ENCODE results near the gene VAMP1.

VAMP1 gene

GRCh38 chr12:6466184-6466573 lies 4.3 kb downstream of the VAMP1 start:
- TF ChIP-seq, protein P1, sequence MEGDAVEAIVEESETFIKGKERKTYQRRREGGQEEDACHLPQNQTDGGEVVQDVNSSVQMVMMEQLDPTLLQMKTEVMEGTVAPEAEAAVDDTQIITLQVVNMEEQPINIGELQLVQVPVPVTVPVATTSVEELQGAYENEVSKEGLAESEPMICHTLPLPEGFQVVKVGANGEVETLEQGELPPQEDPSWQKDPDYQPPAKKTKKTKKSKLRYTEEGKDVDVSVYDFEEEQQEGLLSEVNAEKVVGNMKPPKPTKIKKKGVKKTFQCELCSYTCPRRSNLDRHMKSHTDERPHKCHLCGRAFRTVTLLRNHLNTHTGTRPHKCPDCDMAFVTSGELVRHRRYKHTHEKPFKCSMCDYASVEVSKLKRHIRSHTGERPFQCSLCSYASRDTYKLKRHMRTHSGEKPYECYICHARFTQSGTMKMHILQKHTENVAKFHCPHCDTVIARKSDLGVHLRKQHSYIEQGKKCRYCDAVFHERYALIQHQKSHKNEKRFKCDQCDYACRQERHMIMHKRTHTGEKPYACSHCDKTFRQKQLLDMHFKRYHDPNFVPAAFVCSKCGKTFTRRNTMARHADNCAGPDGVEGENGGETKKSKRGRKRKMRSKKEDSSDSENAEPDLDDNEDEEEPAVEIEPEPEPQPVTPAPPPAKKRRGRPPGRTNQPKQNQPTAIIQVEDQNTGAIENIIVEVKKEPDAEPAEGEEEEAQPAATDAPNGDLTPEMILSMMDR (IDR thresholded peaks at IDR 0.05; ENCODE audit: extremely low read depth, missing control alignments) = no peak
- DNase-seq (ENCODE audit: low spot score) = no peak

GRCh38 chr12:6465467-6466183 lies 4.9 kb downstream of the VAMP1 start:
- no peak for DNase-seq (ENCODE audit: low spot score)
- TF ChIP-seq, protein P1 (IDR thresholded peaks at IDR 0.05; ENCODE audit: extremely low read depth, missing control alignments) = peak; percentile 70

DNA sequence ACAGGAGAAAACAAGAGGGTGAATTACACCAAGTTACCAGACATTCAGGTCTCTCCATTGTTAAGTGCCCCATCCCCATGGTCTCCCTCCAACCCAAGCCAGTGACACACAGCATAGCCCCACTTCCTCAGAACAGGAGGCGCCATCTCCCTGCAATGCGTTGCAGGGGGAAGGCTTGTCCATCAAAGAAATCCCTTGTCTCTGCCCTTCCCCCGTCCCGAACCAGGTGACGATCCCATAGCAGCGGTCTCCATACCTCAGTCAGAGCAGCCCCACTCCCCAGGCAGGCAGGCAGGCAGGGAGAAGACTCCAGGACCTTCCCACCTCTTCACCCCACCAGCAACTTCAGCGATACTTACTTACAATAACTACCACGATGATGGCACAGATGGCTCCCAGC lies 5.9 kb downstream of the VAMP1 start:
- no peak for DNase-seq (ENCODE audit: low spot score)
- TF ChIP-seq, protein P1 (IDR thresholded peaks at IDR 0.05; ENCODE audit: extremely low read depth, missing control alignments) = no peak

- no peak for DNase-seq (ENCODE audit: low spot score)
- TF ChIP-seq, protein P1 (IDR thresholded peaks at IDR 0.05; ENCODE audit: extremely low read depth, missing control alignments) = no peak
Observed at GRCh38 chr12:6463858-6464257, 6.6 kb downstream of the VAMP1 start.

GRCh38 chr12:6463216-6463615 lies 7.3 kb downstream of the VAMP1 start:
- TF ChIP-seq, protein P1 (IDR thresholded peaks at IDR 0.05; ENCODE audit: extremely low read depth, missing control alignments) = no peak
- DNase-seq (ENCODE audit: low spot score) = no peak

DNA sequence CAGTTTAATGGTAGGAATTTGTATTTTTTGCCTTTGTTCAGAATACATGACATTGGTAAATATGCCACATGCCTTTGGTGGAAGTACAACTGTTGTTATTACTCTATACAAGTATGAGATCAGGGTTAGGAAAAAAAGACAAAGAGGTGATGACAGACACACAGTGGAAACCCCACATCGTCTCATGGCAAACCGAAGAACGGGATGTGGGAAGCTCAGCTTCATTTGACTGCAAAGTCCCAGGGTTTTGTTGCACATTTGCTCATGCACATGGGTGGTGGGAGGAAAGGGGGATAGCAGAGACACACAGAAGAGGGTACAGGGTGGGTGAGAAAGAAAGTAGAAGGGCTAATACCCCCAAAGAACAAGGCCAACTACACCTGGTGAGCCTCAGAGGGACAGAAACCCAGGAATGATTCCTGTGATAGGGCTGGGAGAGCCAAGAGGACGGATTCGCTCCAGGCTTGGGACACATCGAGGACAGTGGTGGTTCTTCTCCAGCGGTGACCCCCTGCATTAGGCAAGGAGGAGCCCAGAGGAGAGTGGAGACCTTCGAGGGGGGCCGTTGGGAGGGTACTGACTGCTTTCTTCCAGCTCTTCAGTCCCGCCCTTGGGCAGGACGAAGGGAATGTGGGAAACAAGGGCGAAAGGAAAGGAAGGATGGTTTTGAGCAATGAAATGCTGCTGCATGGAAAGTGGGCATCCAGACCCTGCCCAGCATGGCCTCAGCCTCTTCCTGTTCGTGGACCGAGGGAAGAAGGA lies 8.1 kb downstream of the VAMP1 start:
- TF ChIP-seq, protein P1 (IDR thresholded peaks at IDR 0.05; ENCODE audit: extremely low read depth, missing control alignments) = no peak
- DNase-seq (ENCODE audit: low spot score) = no peak
